BJ (cell line): Measurements from ENCODE around the gene TBXAS1. TPM values are rescaled to one million over a fixed set of nuclear protein-coding genes. Genes with fewer than 3 reads are reported as not detected.

Experiments
- CTCF ChIA-PET: fragments of 350-600 bp; formaldehyde crosslinking; extraction: SDS; loops from one replicate; lab custom pipeline; 2021; ENCODE audit warnings: antibody characterized with exemption, inconsistent platforms; lab: Yijun Ruan, JAX
- POLR2A ChIA-PET: fragments of 300-600 bp; sonication (Branson Sonifier 250); formaldehyde crosslinking; extraction: SDS; loops from one replicate; lab custom pipeline; 2021; ENCODE audit warnings: antibody characterized with exemption; lab: Charles Lee
- DNase-seq: peaks from one replicate; pipeline ENCODE4 v3.0.0-alpha.2; 2011; ENCODE audit warnings: low read depth
- H3K27me3 ChIP-seq: 2 replicates; pipeline ENCODE4 v1.6.0; 2011; ENCODE audit warnings: low read length; ENCODE audit not compliant: control insufficient read depth, insufficient read depth
- H3K36me3 ChIP-seq: 2 replicates; pipeline ENCODE4 v1.5.1; 2011; ENCODE audit warnings: low read length; ENCODE audit not compliant: control insufficient read depth, insufficient read depth
- H3K4me3 ChIP-seq: 2 replicates; pipeline ENCODE4 v1.5.1; 2011; ENCODE audit warnings: low read depth, mild to moderate bottlenecking, control low read depth, low read length
- CTCF ChIP-seq: IDR thresholded peaks from 2 replicates; pipeline ENCODE4 v1.5.1; 2011; ENCODE audit warnings: low read depth, mild to moderate bottlenecking, control low read depth, inconsistent platforms, low read length, moderate library complexity; ENCODE audit not compliant: insufficient read depth
- polyA plus RNA-seq: library from polyadenylated mRNA; depleted of rRNA; stranded (reverse); fragments of >200 nt; gene quantifications from 2 replicates; pipeline ENCODE4 v1.2.3, GENCODE V29; 2011

Gene TBXAS1
- polyA plus RNA-seq, 1 experiment: 0.16 TPM

GRCh38 chr7:140019172-140019571, 190.1 kb downstream of the TBXAS1 start:
- no peak for DNase-seq
- POLR2A ChIA-PET: no interaction called here
- Histone ChIP-seq H3K36me3 (no peaks in the 10 kb centered on the region), H3K4me3 (no peak overlapping the region), H3K27me3 (no peaks in the 10 kb centered on the region; the same call in 1 of the 2 replicates)
- CTCF ChIA-PET: interaction anchor here (0.6 to 2.5 kb wide), 4 partner anchors 16 to 401 kb away, joined by 3 to 14 read pairs (median 5); no protein-coding TSS in a partner anchor
- TF ChIP-seq CTCF: no peak

- no peak overlapping the region for H3K4me3 ChIP-seq
- POLR2A ChIA-PET: no interaction called here
- no peaks in the 10 kb centered on the region for H3K36me3 ChIP-seq
- CTCF ChIA-PET: interaction anchor here (0.6 to 2.5 kb wide), 2 partner anchors 372 to 401 kb away, joined by 4 to 14 read pairs; no protein-coding TSS in a partner anchor
- H3K27me3 ChIP-seq: no peaks in the 10 kb centered on the region; the same call in 1 of the 2 replicates
- DNase-seq: no peak
- TF ChIP-seq CTCF: no peak
Observed at GRCh38 chr7:140019606-140020005, 190.5 kb downstream of the TBXAS1 start.

GRCh38 chr7:140021603-140022002, 192.5 kb downstream of the TBXAS1 start:
- no peak for DNase-seq
- Histone ChIP-seq H3K4me3 (no peak overlapping the region), H3K36me3 (peaks cover 4% of the 10 kb centered on the region; the same call in 1 of the 2 replicates), H3K27me3 (no peaks in the 10 kb centered on the region; the same call in 1 of the 2 replicates)
- TF ChIP-seq CTCF: no peak
- ChIA-PET POLR2A (no interaction called here), CTCF (no interaction called here)

- TF ChIP-seq CTCF: no peak
- CTCF ChIA-PET: interaction anchor here (0.5 to 1.0 kb wide), 2 partner anchors 12 to 416 kb away, joined by 3 read pairs; no protein-coding TSS in a partner anchor
- H3K27me3 ChIP-seq: no peaks in the 10 kb centered on the region; the same call in 1 of the 2 replicates
- DNase-seq: no peak
- H3K36me3 ChIP-seq: peaks cover 4% of the 10 kb centered on the region; the same call in 1 of the 2 replicates
- POLR2A ChIA-PET: no interaction called here
- no peak overlapping the region for H3K4me3 ChIP-seq
Observed at GRCh38 chr7:140022582-140023211, 193.6 kb downstream of the TBXAS1 start.

- ChIA-PET POLR2A (no interaction called here), CTCF (interaction anchor here (1.0 kb wide), 1 partner anchor 524 kb away, joined by 3 read pairs; no protein-coding TSS in a partner anchor)
- Histone ChIP-seq H3K4me3 (no peak overlapping the region), H3K27me3 (no peaks in the 10 kb centered on the region; the same call in 1 of the 2 replicates), H3K36me3 (peaks cover 4% of the 10 kb centered on the region; the same call in 1 of the 2 replicates)
- no peak for DNase-seq
- no peak for TF ChIP-seq CTCF
Observed at GRCh38 chr7:140023728-140024127, 194.7 kb downstream of the TBXAS1 start.
